Left lung (tissue), 10 donors: ENCODE measurements around the gene MBTPS1. TPM values are rescaled to one million over a fixed set of nuclear protein-coding genes. Genes with fewer than 3 reads are reported as not detected.
A peak's percentile ranks its signal among the peaks of the same experiment; 100 is the strongest.

Experiments used
- ATAC-seq: fragments of 200-7000 bp; cut with Tn5 transposase; one replicate; pipeline ENCODE4 v1.9.1; 2020; ENCODE audit warnings: moderate library complexity
- DNase-seq, 4 donors: peaks; one replicate each; pipeline ENCODE4 v3.0.0-alpha.2; 2013 to 2020
- H3K27ac ChIP-seq, 2 donors: fragments of 200-600 bp; sonication (generic) in 1 of 2; one replicate each; pipeline versions ENCODE4 v1.5.0 to v1.8.0; 2020 to 2021
- H3K27me3 ChIP-seq, 2 donors: fragments of 200-600 bp; sonication (generic) in 1 of 2; one replicate each; pipeline versions ENCODE4 v1.5.0 to v1.8.0; 2020 to 2021
- H3K36me3 ChIP-seq, 2 donors: fragments of 200-600 bp; sonication (generic) in 1 of 2; one replicate each; pipeline versions ENCODE4 v1.5.0 to v1.8.0; 2020 to 2021
- H3K4me1 ChIP-seq, 2 donors: fragments of 200-600 bp; one replicate each; pipeline ENCODE4 v1.8.0; 2021
- H3K4me3 ChIP-seq, 2 donors: fragments of 200-600 bp; sonication (generic) in 1 of 2; one replicate each; pipeline versions ENCODE4 v1.5.0 to v1.8.0; 2020 to 2021; ENCODE audit warnings: mild to moderate bottlenecking in 1 of 2
- H3K9me3 ChIP-seq, 2 donors: fragments of 200-600 bp; sonication (generic) in 1 of 2; one replicate each; pipeline versions ENCODE4 v1.5.0 to v1.8.0; 2020 to 2021
- intact Hi-C, 2 donors: fragments of 100-400 bp; cut with DNase I; formaldehyde crosslinking; loops; one replicate each; pipeline versions ENCODE4 v1.11.2 to v1.14.2; 2022
- polyA plus RNA-seq, 6 donors: library from polyadenylated mRNA; unstranded; fragments of 120-200 nt; gene quantifications; one replicate each; pipeline ENCODE4 v1.2.1, GENCODE V29; 2013; ENCODE audit not compliant: insufficient read length in 6 of 6
- total RNA-seq, 2 donors: library from RNA; stranded (reverse); fragmentation: NEBNext Ultra II Directional; extraction: Animal tissue kit (Norgen Biotek cat#: 25700); gene quantifications; one replicate each; pipeline ENCODE4 v1.2.1, GENCODE V29; 2021
- TF ChIP-seq, protein P1 (sequence below), 2 donors: fragments of 200-600 bp; sonication (generic) in 1 of 2; IDR thresholded peaks; one replicate each; pipeline versions ENCODE4 v1.5.0 to v1.8.0; 2021; ENCODE audit warnings: antibody characterized with exemption in 2 of 2
- donor health status: DM: no; HTN: yes; CAD: no.
- donor health status: DM: no; HTN: no; CAD: no.

The MBTPS1 gene
- total and polyA plus RNA-seq, 8 donors = 86.4 to 121 (median 116) TPM

DNA sequence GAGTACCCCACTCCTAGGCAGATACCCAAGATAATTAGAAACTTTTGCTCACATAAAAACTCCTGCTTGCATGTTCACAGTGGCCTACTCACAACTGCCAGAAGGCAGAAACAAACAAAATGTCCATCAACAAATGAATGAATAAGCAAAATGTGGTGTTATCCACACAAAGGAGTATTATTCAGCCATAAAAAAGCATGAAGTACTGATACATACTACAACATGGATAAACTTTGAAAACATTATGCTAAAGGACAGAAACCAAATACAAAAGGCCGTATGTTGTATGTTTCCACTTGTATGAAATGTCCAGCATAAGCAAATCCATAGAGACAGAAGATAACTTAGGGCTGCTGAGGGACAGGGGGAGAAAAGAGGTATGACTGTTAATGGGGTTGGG is 26.3 kb upstream of the MBTPS1 start:
- TF ChIP-seq, protein P1, sequence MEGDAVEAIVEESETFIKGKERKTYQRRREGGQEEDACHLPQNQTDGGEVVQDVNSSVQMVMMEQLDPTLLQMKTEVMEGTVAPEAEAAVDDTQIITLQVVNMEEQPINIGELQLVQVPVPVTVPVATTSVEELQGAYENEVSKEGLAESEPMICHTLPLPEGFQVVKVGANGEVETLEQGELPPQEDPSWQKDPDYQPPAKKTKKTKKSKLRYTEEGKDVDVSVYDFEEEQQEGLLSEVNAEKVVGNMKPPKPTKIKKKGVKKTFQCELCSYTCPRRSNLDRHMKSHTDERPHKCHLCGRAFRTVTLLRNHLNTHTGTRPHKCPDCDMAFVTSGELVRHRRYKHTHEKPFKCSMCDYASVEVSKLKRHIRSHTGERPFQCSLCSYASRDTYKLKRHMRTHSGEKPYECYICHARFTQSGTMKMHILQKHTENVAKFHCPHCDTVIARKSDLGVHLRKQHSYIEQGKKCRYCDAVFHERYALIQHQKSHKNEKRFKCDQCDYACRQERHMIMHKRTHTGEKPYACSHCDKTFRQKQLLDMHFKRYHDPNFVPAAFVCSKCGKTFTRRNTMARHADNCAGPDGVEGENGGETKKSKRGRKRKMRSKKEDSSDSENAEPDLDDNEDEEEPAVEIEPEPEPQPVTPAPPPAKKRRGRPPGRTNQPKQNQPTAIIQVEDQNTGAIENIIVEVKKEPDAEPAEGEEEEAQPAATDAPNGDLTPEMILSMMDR (IDR thresholded peaks at IDR 0.05) = no peak

DNA sequence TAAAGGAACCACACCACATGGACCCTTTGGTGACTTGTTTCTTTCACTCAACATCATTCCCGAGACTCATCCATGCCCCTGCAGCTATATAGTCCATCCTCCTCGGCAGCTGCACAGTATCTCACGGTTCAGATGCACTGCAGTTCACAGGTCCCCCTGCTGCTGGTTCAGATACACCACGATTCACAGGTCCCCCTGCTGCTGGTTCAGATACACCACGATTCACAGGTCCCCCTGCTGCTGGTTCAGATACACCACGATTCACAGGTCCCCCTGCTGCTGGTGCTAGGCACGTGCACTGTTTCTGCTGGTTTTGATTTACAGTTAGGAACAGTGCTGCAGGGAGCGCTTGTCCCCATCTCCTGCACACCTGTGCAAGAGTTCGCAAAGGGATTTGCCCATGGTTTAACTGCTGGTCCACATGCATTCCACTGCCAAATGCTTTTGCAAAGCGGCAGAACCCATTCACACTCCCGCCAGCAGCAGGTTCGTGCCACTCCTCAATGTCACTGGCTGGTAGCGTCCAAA is 24.5 kb upstream of the MBTPS1 start:
- DNase-seq (no peak), ATAC-seq (no peak)
- H3K27ac ChIP-seq = no peak overlapping the region
- intact Hi-C loops = no loop called here
- H3K4me3 ChIP-seq = no peak overlapping the region
- TF ChIP-seq, protein P1 (IDR thresholded peaks at IDR 0.05) = no peak
- H3K4me1 ChIP-seq = peaks cover 14 to 20% of the 10 kb centered on the region in 2 donors
- peaks cover 0 to under 1% of the 10 kb centered on the region in 2 donors for H3K27me3 ChIP-seq
- H3K9me3 ChIP-seq = no peaks in the 10 kb centered on the region
- H3K36me3 ChIP-seq = no peaks in the 10 kb centered on the region

More for the DNA sequence above, 26.3 kb upstream of the MBTPS1 start:
- no peaks in the 10 kb centered on the region for H3K36me3 ChIP-seq
- H3K27me3 ChIP-seq = peaks cover 0 to 18% of the 10 kb centered on the region in 2 donors
- DNase-seq (no peak), ATAC-seq (no peak)
- intact Hi-C loops = no loop called here
- peaks cover 14 to 20% of the 10 kb centered on the region in 2 donors for H3K4me1 ChIP-seq
- no peaks in the 10 kb centered on the region for H3K9me3 ChIP-seq
- no peak overlapping the region for H3K27ac ChIP-seq
- no peak overlapping the region for H3K4me3 ChIP-seq

DNA sequence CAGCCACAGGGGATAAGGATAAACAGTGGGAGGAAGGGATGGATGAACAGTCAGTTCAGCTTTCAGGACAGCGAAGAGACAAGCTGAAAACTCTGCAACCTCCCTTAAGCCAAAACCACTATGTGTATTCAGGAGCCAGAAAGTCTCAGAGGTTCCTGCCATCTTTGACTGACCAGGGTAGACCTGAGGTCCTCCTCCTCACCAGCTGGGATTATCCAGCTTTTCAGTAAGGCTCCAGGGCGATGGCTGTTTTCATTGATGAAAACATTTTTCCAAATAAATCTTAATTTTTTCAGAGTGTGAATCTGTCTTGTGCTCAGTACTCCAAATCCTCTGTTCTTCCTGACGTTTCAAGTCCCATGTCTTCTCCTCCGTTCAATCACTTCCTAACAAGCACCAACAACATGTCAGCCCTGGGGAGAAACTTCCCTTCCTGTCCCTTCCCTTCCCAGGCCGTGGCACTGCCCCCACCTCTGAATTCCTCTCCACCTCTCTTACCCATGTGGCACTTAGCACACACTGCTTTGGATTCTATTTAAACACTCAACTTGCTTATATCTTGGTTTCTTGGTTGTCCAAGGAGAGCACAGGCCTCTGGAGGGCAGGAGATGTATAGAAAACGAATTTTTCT is 23.0 kb upstream of the MBTPS1 start:
- H3K27ac ChIP-seq = peak overlapping the region in 1 of 2 donors; percentile 77
- no peak for DNase-seq
- H3K9me3 ChIP-seq = no peaks in the 10 kb centered on the region
- H3K27me3 ChIP-seq = no peaks in the 10 kb centered on the region
- intact Hi-C loops = no loop called here
- H3K4me3 ChIP-seq = no peak overlapping the region
- no peaks in the 10 kb centered on the region for H3K36me3 ChIP-seq
- TF ChIP-seq, protein P1 (IDR thresholded peaks at IDR 0.05) = no peak
- ATAC-seq = peak; percentile 31
- peaks cover 10 to 12% of the 10 kb centered on the region in 2 donors for H3K4me1 ChIP-seq

DNA sequence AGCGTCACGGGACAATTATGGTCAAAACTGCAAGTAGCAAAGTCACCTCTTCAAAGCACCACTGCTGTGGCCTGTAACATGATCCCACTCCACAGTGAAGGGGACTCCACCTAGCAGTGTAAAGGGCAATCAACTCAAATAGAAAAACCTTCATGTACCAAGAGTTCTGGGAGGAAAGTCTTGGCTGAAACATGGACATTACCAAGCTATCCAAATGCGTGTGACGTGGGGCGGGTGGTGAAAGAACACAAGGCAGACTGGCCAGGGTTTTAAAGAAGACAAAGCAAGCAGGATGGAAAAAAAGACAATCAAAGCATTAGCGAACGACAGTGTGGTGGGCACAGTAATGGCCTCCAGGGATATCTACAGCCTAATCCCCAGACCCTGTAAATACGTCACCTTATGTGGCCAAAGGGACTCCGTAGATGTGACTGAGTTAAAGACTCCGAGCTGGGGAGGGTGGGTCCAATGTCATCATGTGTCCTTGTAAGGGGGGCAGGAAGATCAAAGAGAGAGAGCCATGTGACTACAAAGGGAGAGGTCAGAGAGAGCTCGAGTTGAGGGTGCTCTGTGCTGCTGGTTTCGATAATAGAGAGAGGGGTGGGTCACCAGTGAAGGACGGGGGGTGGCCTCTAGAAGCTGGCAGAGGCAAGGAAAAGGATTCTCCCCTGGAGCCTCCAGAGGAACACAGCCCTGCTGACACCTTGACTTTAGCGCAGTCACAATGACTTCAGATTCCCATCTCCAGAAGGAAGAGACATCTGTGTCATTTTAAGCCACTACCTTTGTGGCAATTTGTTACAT is 22.3 kb upstream of the MBTPS1 start:
- ATAC-seq (peak; percentile 90), DNase-seq (peak in 3 of 4 donors; percentile 43 to 81 (median 61))
- intact Hi-C loops = no loop called here
- peaks cover 8 to 10% of the 10 kb centered on the region in 2 donors for H3K4me1 ChIP-seq
- H3K4me3 ChIP-seq = no peak overlapping the region
- H3K27ac ChIP-seq = peak overlapping the region in 1 of 2 donors; percentile 77
- no peaks in the 10 kb centered on the region for H3K9me3 ChIP-seq
- no peaks in the 10 kb centered on the region for H3K36me3 ChIP-seq
- TF ChIP-seq, protein P1 (IDR thresholded peaks at IDR 0.05) = no peak
- no peaks in the 10 kb centered on the region for H3K27me3 ChIP-seq

DNA sequence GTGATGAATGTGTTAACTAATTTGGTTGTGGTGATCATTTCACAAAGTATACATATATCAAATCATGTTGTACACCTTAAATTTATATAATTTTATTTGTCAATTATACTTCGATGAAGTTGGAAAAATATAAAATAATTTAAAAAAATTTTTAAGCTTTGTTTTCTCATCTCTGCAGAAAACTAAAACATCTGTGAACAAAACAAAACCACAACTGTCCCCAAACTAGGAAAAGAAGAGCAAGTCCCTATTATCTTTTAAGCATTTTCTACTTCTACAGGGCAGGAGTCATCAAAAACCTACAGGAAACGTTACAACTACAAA is 21.7 kb upstream of the MBTPS1 start:
- intact Hi-C loops = no loop called here
- H3K4me3 ChIP-seq = no peak overlapping the region
- H3K9me3 ChIP-seq = no peaks in the 10 kb centered on the region
- peak overlapping the region in 1 of 2 donors; percentile 77 for H3K27ac ChIP-seq
- H3K27me3 ChIP-seq = no peaks in the 10 kb centered on the region
- ATAC-seq (no peak), DNase-seq (no peak)
- TF ChIP-seq, protein P1 (IDR thresholded peaks at IDR 0.05) = no peak
- H3K4me1 ChIP-seq = peaks cover 5 to 10% of the 10 kb centered on the region in 2 donors
- H3K36me3 ChIP-seq = no peaks in the 10 kb centered on the region
